Measurements from ENCODE around the gene ABCF2.

Gene ABCF2

DNA sequence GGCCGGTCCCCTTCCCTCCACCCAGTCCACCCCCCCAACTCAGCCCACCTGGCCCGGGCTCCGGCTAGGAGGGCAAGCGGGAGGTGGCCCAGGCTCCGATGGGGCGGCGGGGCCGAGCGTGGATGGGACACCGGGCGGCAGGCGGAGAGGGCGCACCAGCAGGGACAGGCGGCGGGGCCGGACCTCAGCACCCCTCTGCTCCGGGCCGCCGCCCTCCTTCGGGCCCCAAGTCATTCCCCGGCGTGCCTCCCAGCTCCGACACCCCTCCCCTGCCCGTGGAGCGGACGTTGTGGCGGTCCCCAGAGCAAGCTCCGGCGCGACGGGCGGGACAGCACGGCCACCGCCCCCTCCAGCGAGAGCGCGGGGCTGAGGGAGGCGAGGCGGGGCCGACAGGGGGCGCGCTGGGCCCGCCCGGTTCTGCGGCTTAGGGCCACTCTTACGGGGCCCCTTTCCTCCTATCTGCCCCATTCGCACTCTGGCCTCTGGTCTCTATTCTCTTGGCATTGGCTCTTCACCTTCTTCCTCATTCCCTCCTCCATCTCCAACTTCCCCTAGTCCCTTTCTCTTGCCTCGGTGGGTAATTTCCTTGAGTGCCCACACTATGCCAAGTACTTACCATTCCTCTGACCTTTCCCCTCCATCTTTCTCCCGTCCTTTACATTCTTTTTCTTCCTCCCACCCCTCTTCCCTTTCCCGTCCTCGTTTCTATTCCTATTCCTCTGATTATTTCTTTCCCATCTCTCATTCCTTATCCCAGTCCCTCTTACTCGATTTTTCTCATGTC, 58.8 kb downstream of the ABCF2 start:
- Histone ChIP-seq H3K79me1 (ENCODE audit: low read depth, low read length) (no peaks in the 10 kb centered on the region), H2BK12ac (ENCODE audit: low read length) (no peak overlapping the region), H2AK5ac (ENCODE audit: low read depth, low read length) (no peak overlapping the region), H3K18ac (ENCODE audit: low read length) (peak overlapping the region; percentile 90), H4K8ac (ENCODE audit: low read depth, low read length) (no peak overlapping the region), H3K9me3 (replicated peaks in 1 of 2; ENCODE audit: control insufficient read depth in 2 of 2, insufficient read depth in 1 of 2, low read depth in 1 of 2, low read length in 2 of 2) (peaks cover 0 to 3% of the 10 kb centered on the region in 2 donors), H3K14ac (ENCODE audit: low read length) (no peak overlapping the region), H4K91ac (ENCODE audit: low read depth, low read length, poor library complexity) (no peak overlapping the region), H3K27ac (replicated peaks; ENCODE audit: low read length) (no peak overlapping the region), H2BK5ac (ENCODE audit: low read length) (no peak overlapping the region), H3K9ac (ENCODE audit: low read depth, low read length, poor library complexity) (peak overlapping the region; percentile 79), H3K4me1 (ENCODE audit: control insufficient read depth in 2 of 2, insufficient read depth in 1 of 2, low read depth in 1 of 2, low read length in 2 of 2) (peaks cover 7 to 14% of the 10 kb centered on the region in 2 donors), H2AFZ (ENCODE audit: low read length) (peak overlapping the region; percentile 90), H3K27me3 (ENCODE audit: control insufficient read depth in 3 of 3, insufficient read depth in 3 of 3, low read depth in 1 of 3, low read length in 3 of 3) (peaks cover 12 to 81% (median 54%) of the 10 kb centered on the region in 3 experiments), H3K4me2 (ENCODE audit: insufficient read depth, low read length, poor library complexity, severe bottlenecking) (peak overlapping the region; percentile 99), H3K23ac (ENCODE audit: low read depth, low read length, poor library complexity) (peak overlapping the region; percentile 82), H3K4me3 (ENCODE audit: low read length in 2 of 2) (peak overlapping the region in 1 of 2 donors; percentile 79), H3K4ac (ENCODE audit: low read length) (no peak overlapping the region), H2BK120ac (ENCODE audit: low read depth, low read length) (no peak overlapping the region), H3K36me3 (replicated peaks in 1 of 2; ENCODE audit: control insufficient read depth in 2 of 2, insufficient read depth in 2 of 2, low read length in 2 of 2) (no peaks in the 10 kb centered on the region), H2BK15ac (ENCODE audit: low read length) (peak overlapping the region; percentile 39)
- DNase-seq (ENCODE audit: low spot score), result peak; percentile 48
- 100% methylated on average over 2 of the region's 52 CpGs; no CpG with 5 or more reads in 1 of the 2 donors for WGBS, 2 donors (ENCODE audit: extremely low coverage in 2 of 2, insufficient read length in 2 of 2, insufficient replicate concordance in 1 of 2)

DNA sequence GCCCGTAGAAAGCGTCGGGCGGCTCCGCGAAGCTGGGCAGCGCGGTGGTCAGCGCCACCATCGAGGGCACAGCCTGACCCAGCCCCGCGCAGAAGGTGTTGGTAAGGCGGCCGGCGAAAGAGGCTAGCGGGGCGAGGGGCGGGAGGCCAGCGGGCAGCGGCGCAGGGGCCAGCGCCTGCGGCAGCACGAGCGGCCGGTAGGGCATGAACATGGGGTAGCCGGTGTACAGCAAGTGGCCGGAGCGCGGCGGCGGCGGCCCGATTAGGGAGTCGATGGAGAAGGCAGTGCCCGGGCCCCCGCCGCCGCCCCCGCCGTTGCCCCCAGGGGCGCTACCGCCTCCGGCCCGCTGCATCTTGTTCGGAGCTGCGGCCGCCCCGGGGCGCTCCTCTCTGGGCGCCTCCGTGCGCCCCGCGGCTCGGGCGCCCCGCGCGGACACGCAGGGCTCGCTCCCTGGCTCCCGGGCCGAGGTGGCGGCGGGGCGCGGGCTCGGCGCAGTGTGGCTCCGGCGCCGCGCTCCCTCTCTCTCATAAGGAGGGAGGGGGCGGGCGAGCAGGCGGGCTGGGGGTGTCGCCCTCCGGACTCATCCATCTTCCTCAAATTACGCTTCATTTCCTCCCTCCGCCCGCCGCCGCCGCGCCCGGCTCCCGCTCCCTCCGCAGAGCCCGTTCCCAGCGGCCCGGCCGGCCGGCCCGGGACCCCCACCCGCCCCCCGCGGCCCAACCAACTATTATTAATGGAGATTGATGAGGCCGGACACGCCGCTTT, 59.6 kb downstream of the ABCF2 start, which contains the start of gene GBX1:
Gene GBX1, minus strand, starts transcription at position 498 of the 765 bp plus-strand sequence. Its CDS starts 146 bp downstream, at position 352.
- Histone ChIP-seq H3K4ac (ENCODE audit: low read length) (no peak within 1 kb of the TSS), H2BK15ac (ENCODE audit: low read length) (peak within 1 kb of the TSS; percentile 39), H3K9ac (ENCODE audit: low read depth, low read length, poor library complexity) (peak within 1 kb of the TSS; percentile 83), H2BK5ac (ENCODE audit: low read length) (no peak within 1 kb of the TSS), H3K4me3 (ENCODE audit: low read length in 2 of 2) (peak within 1 kb of the TSS; percentile 31 to 80), H3K14ac (ENCODE audit: low read length) (peak within 1 kb of the TSS; percentile 12), H3K4me2 (ENCODE audit: insufficient read depth, low read length, poor library complexity, severe bottlenecking) (peak within 1 kb of the TSS; percentile 99), H4K91ac (ENCODE audit: low read depth, low read length, poor library complexity) (no peak within 1 kb of the TSS), H3K9me3 (replicated peaks in 1 of 2; ENCODE audit: control insufficient read depth in 2 of 2, insufficient read depth in 1 of 2, low read depth in 1 of 2, low read length in 2 of 2) (no peaks in the 10 kb centered on the region), H3K27me3 (ENCODE audit: control insufficient read depth in 3 of 3, insufficient read depth in 3 of 3, low read depth in 1 of 3, low read length in 3 of 3) (peaks cover 12 to 89% (median 54%) of the 10 kb centered on the region in 3 experiments), H3K27ac (replicated peaks; ENCODE audit: low read length) (no peak within 1 kb of the TSS), H4K8ac (ENCODE audit: low read depth, low read length) (no peak within 1 kb of the TSS), H2AFZ (ENCODE audit: low read length) (peak within 1 kb of the TSS; percentile 90), H3K23ac (ENCODE audit: low read depth, low read length, poor library complexity) (peak within 1 kb of the TSS; percentile 82), H3K18ac (ENCODE audit: low read length) (peak within 1 kb of the TSS; percentile 90), H3K79me1 (ENCODE audit: low read depth, low read length) (no peaks in the 10 kb centered on the region), H3K4me1 (ENCODE audit: control insufficient read depth in 2 of 2, insufficient read depth in 1 of 2, low read depth in 1 of 2, low read length in 2 of 2) (peaks cover 7 to 14% of the 10 kb centered on the region in 2 donors), H3K36me3 (replicated peaks in 1 of 2; ENCODE audit: control insufficient read depth in 2 of 2, insufficient read depth in 2 of 2, low read length in 2 of 2) (no peaks in the 10 kb centered on the region), H2AK5ac (ENCODE audit: low read depth, low read length) (no peak within 1 kb of the TSS), H2BK120ac (ENCODE audit: low read depth, low read length) (peak within 1 kb of the TSS; percentile 2), H2BK12ac (ENCODE audit: low read length) (peak within 1 kb of the TSS; percentile 64)
- peak; percentile 29 for DNase-seq (ENCODE audit: low spot score)
- no CpG with 5 or more reads among the region's 101 CpGs for WGBS, 2 donors (ENCODE audit: extremely low coverage in 2 of 2, insufficient read length in 2 of 2, insufficient replicate concordance in 1 of 2)

DNA sequence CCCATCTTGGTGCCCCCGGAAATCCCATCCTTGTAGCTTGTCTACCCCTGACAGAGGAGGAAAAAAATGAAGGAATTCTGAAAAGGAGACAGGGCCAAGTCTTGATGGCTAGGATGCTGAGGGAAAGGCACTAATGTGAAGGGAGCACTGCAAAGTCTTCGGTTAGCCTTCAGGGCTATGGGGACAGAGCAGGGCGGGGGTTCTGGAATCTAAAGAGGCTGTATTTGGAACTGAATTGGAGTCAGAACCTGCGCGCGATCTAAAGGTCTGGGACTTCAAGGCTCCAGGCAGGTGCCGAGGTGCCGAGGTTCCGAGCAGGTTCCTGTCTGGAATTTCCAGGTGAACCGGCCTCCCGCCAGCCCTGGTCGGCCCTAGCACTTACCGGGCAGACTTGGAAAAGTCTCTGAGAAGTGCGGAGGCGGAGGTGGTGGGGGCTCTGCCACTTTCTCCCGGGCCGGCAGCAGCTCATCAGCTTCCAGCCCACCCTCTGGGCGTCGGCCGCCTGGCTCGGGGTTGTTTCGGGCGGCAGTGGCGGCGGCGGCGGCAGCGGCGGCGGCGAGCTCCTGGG, 60.3 kb downstream of the ABCF2 start:
- H4K91ac ChIP-seq (ENCODE audit: low read depth, low read length, poor library complexity), result no peak overlapping the region
- H2BK12ac ChIP-seq (ENCODE audit: low read length), result no peak overlapping the region
- no peaks in the 10 kb centered on the region for H3K36me3 ChIP-seq (replicated peaks in 1 of 2; ENCODE audit: control insufficient read depth in 2 of 2, insufficient read depth in 2 of 2, low read length in 2 of 2)
- peak overlapping the region; percentile 2 for H2BK120ac ChIP-seq (ENCODE audit: low read depth, low read length)
- peak overlapping the region; percentile 88 for H3K18ac ChIP-seq (ENCODE audit: low read length)
- H3K27me3 ChIP-seq (ENCODE audit: control insufficient read depth in 3 of 3, insufficient read depth in 3 of 3, low read depth in 1 of 3, low read length in 3 of 3), result peaks cover 12 to 96% (median 54%) of the 10 kb centered on the region in 3 experiments
- no peak overlapping the region for H3K27ac ChIP-seq (replicated peaks; ENCODE audit: low read length)
- H3K23ac ChIP-seq (ENCODE audit: low read depth, low read length, poor library complexity), result peak overlapping the region; percentile 74
- peak overlapping the region; percentile 12 for H3K14ac ChIP-seq (ENCODE audit: low read length)
- H3K4me1 ChIP-seq (ENCODE audit: control insufficient read depth in 2 of 2, insufficient read depth in 1 of 2, low read depth in 1 of 2, low read length in 2 of 2), result peaks cover 7 to 14% of the 10 kb centered on the region in 2 donors
- H3K4me3 ChIP-seq (ENCODE audit: low read length in 2 of 2), result peak overlapping the region; percentile 31 to 80
- no peak overlapping the region for H2BK5ac ChIP-seq (ENCODE audit: low read length)
- H2AK5ac ChIP-seq (ENCODE audit: low read depth, low read length), result no peak overlapping the region
- no peak overlapping the region for H2BK15ac ChIP-seq (ENCODE audit: low read length)
- H3K4me2 ChIP-seq (ENCODE audit: insufficient read depth, low read length, poor library complexity, severe bottlenecking), result peak overlapping the region; percentile 99
- no peak overlapping the region for H3K9ac ChIP-seq (ENCODE audit: low read depth, low read length, poor library complexity)
- H2AFZ ChIP-seq (ENCODE audit: low read length), result peak overlapping the region; percentile 90
- WGBS, 2 donors (ENCODE audit: extremely low coverage in 2 of 2, insufficient read length in 2 of 2, insufficient replicate concordance in 1 of 2), result no CpG with 5 or more reads among the region's 31 CpGs
- H4K8ac ChIP-seq (ENCODE audit: low read depth, low read length), result no peak overlapping the region
- H3K9me3 ChIP-seq (replicated peaks in 1 of 2; ENCODE audit: control insufficient read depth in 2 of 2, insufficient read depth in 1 of 2, low read depth in 1 of 2, low read length in 2 of 2), result no peaks in the 10 kb centered on the region
- H3K79me1 ChIP-seq (ENCODE audit: low read depth, low read length), result no peaks in the 10 kb centered on the region
- no peak overlapping the region for H3K4ac ChIP-seq (ENCODE audit: low read length)
- peak; percentile 23 for DNase-seq (ENCODE audit: low spot score)

Data from neuronal stem cell (in vitro differentiated cells).